HEK293T (cell line): Measurements from ENCODE around the gene RTN4RL1.
A peak's percentile ranks its signal among the peaks of the same experiment; 100 is the strongest.

Experiments
- CTCF ChIA-PET: fragments of 350-600 bp; formaldehyde crosslinking; extraction: SDS; loops from one replicate; lab custom pipeline; 2021; ENCODE audit warnings: antibody characterized with exemption, inconsistent platforms; lab: Yijun Ruan, JAX
- POLR2A ChIA-PET: fragments of 350-600 bp; formaldehyde crosslinking; extraction: SDS; loops from one replicate; lab custom pipeline; 2020; ENCODE audit warnings: antibody characterized with exemption, inconsistent platforms; lab: Yijun Ruan, JAX
- DNase-seq: peaks from one replicate; pipeline ENCODE4 v3.0.0; 2012; ENCODE audit warnings: mixed read lengths; ENCODE audit errors: extremely low spot score
- ARNT ChIP-seq: fragments of 450-650 bp; IDR thresholded peaks from 2 replicates; pipeline ENCODE4 v1.6.1; 2017; ENCODE audit warnings: mild to moderate bottlenecking
- BHLHE40 ChIP-seq: fragments of 450-650 bp; IDR thresholded peaks from 2 replicates; pipeline ENCODE4 v1.6.1; 2016; ENCODE audit warnings: mild to moderate bottlenecking, moderate library complexity, borderline replicate concordance
- CTBP1 ChIP-seq: fragments of 450-650 bp; IDR thresholded peaks from 2 replicates; pipeline ENCODE4 v1.6.1; 2016; ENCODE audit warnings: borderline replicate concordance
- ELF4 ChIP-seq: fragments of 450-650 bp; IDR thresholded peaks from 2 replicates; pipeline ENCODE4 v1.6.1; 2017; ENCODE audit warnings: antibody characterized with exemption
- FOXA1 ChIP-seq: fragments of 450-650 bp; IDR thresholded peaks from 2 replicates; pipeline ENCODE4 v1.6.1; 2016; ENCODE audit warnings: mild to moderate bottlenecking
- FOXK2 ChIP-seq: fragments of 450-650 bp; IDR thresholded peaks from 2 replicates; pipeline ENCODE4 v1.6.1; 2016; ENCODE audit warnings: mild to moderate bottlenecking
- FOXM1 ChIP-seq: fragments of 450-650 bp; IDR thresholded peaks from 2 replicates; pipeline ENCODE4 v1.6.1; 2017; ENCODE audit warnings: mild to moderate bottlenecking, borderline replicate concordance
- HDGF ChIP-seq: fragments of 450-650 bp; IDR thresholded peaks from 2 replicates; pipeline ENCODE4 v1.6.1; 2017; ENCODE audit warnings: antibody characterized with exemption, borderline replicate concordance
- L3MBTL2 ChIP-seq: fragments of 450-650 bp; conservative IDR thresholded peaks from 2 replicates; pipeline ENCODE4 v1.6.1; 2016; ENCODE audit warnings: mild to moderate bottlenecking
- LEF1 ChIP-seq: fragments of 450-650 bp; IDR thresholded peaks from 2 replicates; pipeline ENCODE4 v1.6.1; 2017; ENCODE audit warnings: mild to moderate bottlenecking, borderline replicate concordance
- NFRKB ChIP-seq: fragments of 450-650 bp; IDR thresholded peaks from 2 replicates; pipeline ENCODE4 v1.6.1; 2016; ENCODE audit warnings: mild to moderate bottlenecking, moderate library complexity
- SP1 ChIP-seq: fragments of 450-650 bp; IDR thresholded peaks from 2 replicates; pipeline ENCODE4 v1.6.1; 2017
- SUZ12 ChIP-seq: fragments of 450-650 bp; IDR thresholded peaks from 2 replicates; pipeline ENCODE4 v1.6.1; 2016; ENCODE audit warnings: mild to moderate bottlenecking
- TARDBP ChIP-seq: fragments of 450-650 bp; IDR thresholded peaks from 2 replicates; pipeline ENCODE4 v1.6.1; 2016
- ZNF384 ChIP-seq: fragments of 450-650 bp; IDR thresholded peaks from 2 replicates; pipeline ENCODE4 v1.6.1; 2016
- TF ChIP-seq, protein P1 (sequence below): fragments of 450-650 bp; IDR thresholded peaks from 2 replicates; pipeline ENCODE4 v1.6.1; 2016

Gene RTN4RL1

DNA sequence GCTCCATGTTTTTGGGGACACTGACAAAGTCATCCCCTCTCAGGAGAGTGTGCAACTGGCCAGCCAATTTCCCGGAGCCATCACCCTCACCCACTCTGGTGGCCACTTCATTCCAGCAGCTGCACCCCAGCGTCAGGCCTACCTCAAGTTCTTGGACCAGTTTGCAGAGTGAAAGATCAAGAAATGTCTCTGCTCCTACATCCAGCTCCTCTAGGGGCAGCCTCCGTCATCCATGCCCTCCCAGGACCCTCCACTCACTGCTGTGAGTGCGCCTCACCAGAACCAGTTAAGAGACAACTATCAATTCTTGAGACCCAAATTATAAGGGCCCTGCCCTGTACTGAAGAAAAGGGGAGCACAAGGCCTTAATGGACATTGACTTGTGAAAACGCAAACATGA is 17.8 kb upstream of the RTN4RL1 start:
- DNase-seq: no peak
- no peak for TF ChIP-seq FOXA1
- TF ChIP-seq CTBP1: no peak
- TF ChIP-seq TARDBP: no peak
- no peak for TF ChIP-seq BHLHE40
- no peak for TF ChIP-seq ELF4
- TF ChIP-seq FOXK2: no peak
- TF ChIP-seq NFRKB: no peak
- TF ChIP-seq, protein P1, sequence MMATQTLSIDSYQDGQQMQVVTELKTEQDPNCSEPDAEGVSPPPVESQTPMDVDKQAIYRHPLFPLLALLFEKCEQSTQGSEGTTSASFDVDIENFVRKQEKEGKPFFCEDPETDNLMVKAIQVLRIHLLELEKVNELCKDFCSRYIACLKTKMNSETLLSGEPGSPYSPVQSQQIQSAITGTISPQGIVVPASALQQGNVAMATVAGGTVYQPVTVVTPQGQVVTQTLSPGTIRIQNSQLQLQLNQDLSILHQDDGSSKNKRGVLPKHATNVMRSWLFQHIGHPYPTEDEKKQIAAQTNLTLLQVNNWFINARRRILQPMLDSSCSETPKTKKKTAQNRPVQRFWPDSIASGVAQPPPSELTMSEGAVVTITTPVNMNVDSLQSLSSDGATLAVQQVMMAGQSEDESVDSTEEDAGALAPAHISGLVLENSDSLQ: no peak
- TF ChIP-seq ZNF384: no peak
- no peak for TF ChIP-seq ARNT
- no peak for TF ChIP-seq L3MBTL2
- TF ChIP-seq LEF1: no peak
- TF ChIP-seq SP1: no peak
- no peak for TF ChIP-seq FOXM1
- no peak for TF ChIP-seq SUZ12
- no peak for TF ChIP-seq HDGF
- POLR2A ChIA-PET: no interaction called here
- CTCF ChIA-PET: no interaction called here

DNA sequence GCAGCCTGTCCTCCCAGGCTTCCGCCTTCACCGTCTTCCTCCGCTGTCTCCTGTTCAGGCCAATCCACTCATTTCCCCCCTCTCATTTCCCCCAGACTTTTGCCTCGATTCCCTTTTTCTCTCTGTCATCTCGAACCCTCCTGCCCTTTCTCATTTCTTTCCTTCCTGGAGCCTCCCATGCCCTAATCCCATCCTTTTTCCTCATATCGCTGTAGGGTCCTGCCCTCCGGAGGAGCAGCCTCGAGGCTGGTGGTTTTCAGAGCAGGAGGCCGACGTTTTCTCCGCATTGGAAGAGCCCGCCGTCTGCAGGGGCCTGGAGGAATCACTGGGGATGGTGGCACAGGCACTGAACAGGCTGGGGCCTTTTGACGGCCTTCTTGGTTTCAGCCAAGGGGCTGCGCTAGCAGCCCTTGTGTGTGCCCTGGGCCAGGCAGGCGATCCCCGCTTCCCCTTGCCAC is 17.3 kb upstream of the RTN4RL1 start:
- peak; percentile 34 for DNase-seq

DNA sequence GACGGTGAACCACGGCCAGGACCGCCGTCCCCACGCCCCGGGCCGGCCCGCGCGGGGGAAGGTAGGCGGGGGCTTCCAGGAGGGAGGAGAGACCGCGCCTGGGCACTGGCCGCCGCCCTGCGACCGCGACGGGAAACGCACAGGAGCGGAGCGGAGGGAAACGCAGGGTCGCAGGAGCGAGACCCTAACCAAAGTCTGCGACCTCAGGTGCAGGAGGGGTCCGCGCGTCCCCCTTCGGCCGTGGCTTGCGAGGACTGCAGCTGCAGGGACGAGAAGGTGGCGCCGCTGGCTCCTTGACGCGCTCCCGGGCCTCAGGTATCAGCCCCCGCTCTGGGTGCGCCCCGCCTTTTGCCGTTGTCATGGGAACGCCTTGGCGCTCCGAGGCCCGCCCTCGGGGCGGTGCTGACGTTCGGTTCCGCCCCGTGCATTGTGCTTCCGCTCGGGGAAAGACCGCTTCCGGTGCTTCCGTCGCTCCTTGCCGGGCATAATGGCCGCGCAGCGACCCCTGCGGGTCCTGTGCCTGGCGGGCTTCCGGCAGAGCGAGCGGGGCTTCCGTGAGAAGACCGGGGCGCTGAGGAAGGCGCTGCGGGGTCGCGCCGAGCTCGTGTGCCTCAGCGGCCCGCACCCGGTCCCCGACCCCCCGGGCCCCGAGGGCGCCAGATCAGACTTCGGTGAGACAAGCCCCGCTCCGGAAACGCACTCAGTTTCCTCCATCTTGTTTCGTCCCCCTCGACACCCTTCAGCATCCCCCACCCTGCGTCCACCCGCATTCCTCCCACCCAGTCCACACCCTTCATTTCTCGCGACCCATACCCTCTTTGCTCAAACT is 16.6 kb upstream of the RTN4RL1 start, which contains the start of gene OVCA2:
OVCA2 (plus strand) TSS at position 462 of the 829 bp plus-strand sequence; CDS start at position 488, 26 bp downstream.
- ChIA-PET POLR2A (no interaction called here), CTCF (interaction anchor here (1.6 kb wide), 1 partner anchor 133 kb away, joined by 6 read pairs; no protein-coding TSS in a partner anchor)
- peak; percentile 96 for DNase-seq
- TF ChIP-seq HDGF (peak; percentile 62; the same call in 1 of the 2 replicates), ELF4 (peak; percentile 72), FOXK2 (no peak), NFRKB (no peak)
- TF ChIP-seq, protein P1: peak; percentile 54; the same call in 1 of the 2 replicates

More for the DNA sequence above, 17.3 kb upstream of the RTN4RL1 start:
- POLR2A ChIA-PET: no interaction called here
- TF ChIP-seq ARNT: no peak
- no peak for TF ChIP-seq FOXA1
- TF ChIP-seq L3MBTL2: peak; percentile 75
- TF ChIP-seq FOXK2: no peak
- CTCF ChIA-PET: no interaction called here

DNA sequence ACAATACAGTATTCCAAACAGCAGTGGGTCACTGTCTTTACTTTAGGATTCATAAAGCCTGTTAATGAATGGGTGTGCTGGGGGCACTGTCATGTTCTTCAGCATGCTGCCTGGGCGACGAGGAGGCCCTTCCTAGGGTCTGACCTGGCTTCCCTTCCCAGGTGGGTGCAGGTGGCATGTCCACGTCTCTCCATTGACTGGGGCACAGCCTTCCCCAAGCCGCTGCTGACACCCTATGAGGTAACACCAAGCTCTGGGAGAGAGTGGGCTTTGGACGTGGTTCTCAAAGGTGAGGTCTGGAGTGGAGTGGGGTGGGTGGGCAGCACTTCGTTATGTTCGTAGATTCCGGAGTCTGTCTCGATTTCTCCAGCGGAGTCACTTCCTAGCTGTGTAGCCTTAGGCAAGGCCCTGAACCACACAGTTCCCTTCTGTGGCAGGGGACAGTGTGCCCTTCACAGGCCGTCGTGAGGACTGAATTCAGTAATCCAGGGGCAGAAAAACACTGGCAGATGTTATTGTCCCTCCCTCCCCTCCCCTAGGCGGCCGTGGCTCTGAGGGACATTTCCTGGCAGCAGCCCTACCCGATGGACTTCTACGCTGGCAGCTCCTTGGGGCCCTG is 15.9 kb upstream of the RTN4RL1 start:
- TF ChIP-seq LEF1: no peak
- no peak for TF ChIP-seq L3MBTL2
- TF ChIP-seq NFRKB: no peak
- no peak for TF ChIP-seq HDGF
- TF ChIP-seq CTBP1: no peak
- no peak for TF ChIP-seq FOXA1
- TF ChIP-seq BHLHE40: no peak
- no peak for TF ChIP-seq FOXK2
- no peak for TF ChIP-seq ZNF384
- no peak for DNase-seq
- POLR2A ChIA-PET: interaction anchor here (1.6 kb wide), 1 partner anchor 9 kb away, joined by 5 read pairs; no protein-coding TSS in a partner anchor
- CTCF ChIA-PET: interaction anchor here (0.5 to 1.6 kb wide), 2 partner anchors 126 to 132 kb away, joined by 6 to 9 read pairs; no protein-coding TSS in a partner anchor

DNA sequence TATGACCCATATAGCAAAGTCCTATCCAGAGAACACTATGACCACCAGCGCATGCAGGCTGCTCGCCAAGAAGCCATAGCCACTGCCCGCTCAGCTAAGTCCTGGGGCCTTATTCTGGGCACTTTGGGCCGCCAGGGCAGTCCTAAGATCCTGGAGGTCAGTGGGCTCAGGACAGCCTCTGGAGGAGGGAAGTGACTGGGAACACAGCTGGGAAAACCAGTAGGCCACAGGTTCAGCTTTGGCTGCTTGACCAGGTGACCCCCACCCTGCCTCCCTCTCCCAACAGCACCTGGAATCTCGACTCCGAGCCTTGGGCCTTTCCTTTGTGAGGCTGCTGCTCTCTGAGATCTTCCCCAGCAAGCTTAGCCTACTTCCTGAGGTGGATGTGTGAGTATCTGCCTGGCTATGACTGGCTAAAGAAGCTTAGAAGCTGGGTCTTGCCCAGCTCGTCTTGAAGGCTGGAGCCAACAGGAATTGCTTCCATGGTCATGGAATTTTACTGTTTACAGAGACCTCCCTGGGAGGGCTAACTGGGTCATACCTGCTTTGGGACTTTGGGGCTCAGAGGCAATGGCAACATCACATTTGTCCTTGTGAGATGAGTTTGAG is 15.2 kb upstream of the RTN4RL1 start:
- CTCF ChIA-PET: interaction anchor here (0.5 to 1.6 kb wide), 2 partner anchors 125 to 132 kb away, joined by 6 to 9 read pairs; no protein-coding TSS in a partner anchor
- TF ChIP-seq NFRKB: no peak
- no peak for TF ChIP-seq ZNF384
- no peak for TF ChIP-seq FOXA1
- no peak for TF ChIP-seq SUZ12
- TF ChIP-seq, protein P1: no peak
- TF ChIP-seq L3MBTL2: no peak
- TF ChIP-seq ELF4: no peak
- TF ChIP-seq FOXK2: no peak
- no peak for TF ChIP-seq FOXM1
- no peak for TF ChIP-seq SP1
- no peak for TF ChIP-seq ARNT
- TF ChIP-seq TARDBP: no peak
- POLR2A ChIA-PET: interaction anchor here (1.6 kb wide), 1 partner anchor 10 kb away, joined by 5 read pairs; no protein-coding TSS in a partner anchor
- no peak for DNase-seq

DNA sequence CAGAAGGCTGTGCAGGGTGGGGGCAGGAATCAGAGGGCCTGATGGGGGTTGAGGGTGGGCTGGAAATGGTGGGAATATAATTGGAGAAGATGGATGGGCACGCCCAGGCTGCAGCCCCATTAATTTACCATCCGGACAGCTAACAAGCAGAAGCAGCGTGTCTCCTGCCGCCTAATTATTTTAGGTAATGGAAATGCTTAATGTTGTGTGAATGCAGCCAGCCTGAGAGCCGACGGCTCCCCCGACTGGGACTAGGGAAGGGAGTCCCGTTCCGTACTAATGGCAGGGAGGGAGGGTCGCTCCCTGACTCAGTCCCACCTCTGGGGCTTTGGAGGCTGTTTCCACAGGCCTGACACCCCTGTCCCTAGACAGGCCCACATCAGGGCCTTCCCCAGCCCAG is 12.0 kb upstream of the RTN4RL1 start:
- no peak for DNase-seq
- TF ChIP-seq CTBP1: no peak
- TF ChIP-seq HDGF: no peak
- no peak for TF ChIP-seq BHLHE40
- no peak for TF ChIP-seq SUZ12
- TF ChIP-seq FOXK2: no peak
- TF ChIP-seq TARDBP: no peak
- TF ChIP-seq NFRKB: no peak
- TF ChIP-seq SP1: no peak
- TF ChIP-seq FOXM1: no peak
- no peak for TF ChIP-seq ELF4
- no peak for TF ChIP-seq ZNF384
- no peak for TF ChIP-seq LEF1
- TF ChIP-seq ARNT: no peak
- TF ChIP-seq L3MBTL2: no peak
- TF ChIP-seq, protein P1: no peak
- TF ChIP-seq FOXA1: no peak
- CTCF ChIA-PET: interaction anchor here (0.6 kb wide), 1 partner anchor 810 kb away, joined by 3 read pairs; no protein-coding TSS in a partner anchor
- POLR2A ChIA-PET: no interaction called here
